ENCODE results near the gene PTPN3. TPM values are rescaled to one million over a fixed set of nuclear protein-coding genes. Genes with fewer than 3 reads are reported as not detected.

Gene PTPN3
- total RNA-seq, 1 experiment from 2014 or later, result 1.1 TPM

GRCh38 chr9:109427886-109428285 is 70.2 kb downstream of the PTPN3 start:
- POLR2A ChIA-PET (ENCODE audit: low non-redundant PET), result no interaction called here
- no peaks in the 10 kb centered on the region for H3K9me3 ChIP-seq (ENCODE audit: low read depth, low read length, poor library complexity, severe bottlenecking)
- intact Hi-C loops (cut with micrococcal nuclease; ENCODE audit: unreplicated experiment), result no loop called here
- H3K4me3 ChIP-seq (ENCODE audit: low read depth, low read length, poor library complexity, severe bottlenecking), result no peak overlapping the region
- DNase-seq (ENCODE audit: low spot score), result no peak
- no peaks in the 10 kb centered on the region for H3K4me1 ChIP-seq (ENCODE audit: insufficient read depth, low read length, poor library complexity, severe bottlenecking)
- BruUV-seq (replicated peaks), result no TSS peak
- TF ChIP-seq CTCF (conservative IDR thresholded peaks at IDR 0.05; ENCODE audit: low read depth, low read length) (no peak), EZH2 (IDR thresholded peaks at IDR 0.05; ENCODE audit: borderline replicate concordance, low read depth, low read length, poor library complexity, severe bottlenecking) (no peak)
- no peaks in the 10 kb centered on the region for H3K27me3 ChIP-seq (replicated peaks; ENCODE audit: insufficient read depth, low read depth, low read length, poor library complexity)
- H3K36me3 ChIP-seq (ENCODE audit: insufficient read depth, low read length, poor library complexity, severe bottlenecking), result no peaks in the 10 kb centered on the region
- no peak overlapping the region for H3K27ac ChIP-seq (ENCODE audit: low read depth, low read length, poor library complexity, severe bottlenecking)
- CTCF ChIA-PET, result interaction anchor here (0.5 kb wide), 1 partner anchor 1996 kb away, joined by 3 read pairs; no protein-coding TSS in a partner anchor

- no peak for DNase-seq (ENCODE audit: low spot score)
- H3K4me1 ChIP-seq (ENCODE audit: insufficient read depth, low read length, poor library complexity, severe bottlenecking), result no peaks in the 10 kb centered on the region
- BruUV-seq (replicated peaks), result no TSS peak
Measured at GRCh38 chr9:109426626-109427402, 71.3 kb downstream of the PTPN3 start.

GRCh38 chr9:109424618-109425017 is 73.5 kb downstream of the PTPN3 start:
- Histone ChIP-seq H3K36me3 (ENCODE audit: insufficient read depth, low read length, poor library complexity, severe bottlenecking) (no peaks in the 10 kb centered on the region), H3K27ac (ENCODE audit: low read depth, low read length, poor library complexity, severe bottlenecking) (no peak overlapping the region), H3K9me3 (ENCODE audit: low read depth, low read length, poor library complexity, severe bottlenecking) (no peaks in the 10 kb centered on the region), H3K4me1 (ENCODE audit: insufficient read depth, low read length, poor library complexity, severe bottlenecking) (no peaks in the 10 kb centered on the region), H3K4me3 (ENCODE audit: low read depth, low read length, poor library complexity, severe bottlenecking) (no peak overlapping the region), H3K27me3 (replicated peaks; ENCODE audit: insufficient read depth, low read depth, low read length, poor library complexity) (no peaks in the 10 kb centered on the region)
- intact Hi-C loops (cut with micrococcal nuclease; ENCODE audit: unreplicated experiment), result no loop called here
- no TSS peak for BruUV-seq (replicated peaks)
- no peak for DNase-seq (ENCODE audit: low spot score)
- TF ChIP-seq EZH2 (IDR thresholded peaks at IDR 0.05; ENCODE audit: borderline replicate concordance, low read depth, low read length, poor library complexity, severe bottlenecking), result no peak
- no peak for TF ChIP-seq CTCF (conservative IDR thresholded peaks at IDR 0.05; ENCODE audit: low read depth, low read length)
- ChIA-PET CTCF (no interaction called here), POLR2A (ENCODE audit: low non-redundant PET) (no interaction called here)

More at GRCh38 chr9:109426626-109427402, 71.3 kb downstream of the PTPN3 start:
- intact Hi-C loops (cut with micrococcal nuclease; ENCODE audit: unreplicated experiment), result no loop called here
- no peaks in the 10 kb centered on the region for H3K36me3 ChIP-seq (ENCODE audit: insufficient read depth, low read length, poor library complexity, severe bottlenecking)
- TF ChIP-seq EZH2 (IDR thresholded peaks at IDR 0.05; ENCODE audit: borderline replicate concordance, low read depth, low read length, poor library complexity, severe bottlenecking) (no peak), CTCF (conservative IDR thresholded peaks at IDR 0.05; ENCODE audit: low read depth, low read length) (no peak)
- no peak overlapping the region for H3K27ac ChIP-seq (ENCODE audit: low read depth, low read length, poor library complexity, severe bottlenecking)
- no peaks in the 10 kb centered on the region for H3K9me3 ChIP-seq (ENCODE audit: low read depth, low read length, poor library complexity, severe bottlenecking)
- no peak overlapping the region for H3K4me3 ChIP-seq (ENCODE audit: low read depth, low read length, poor library complexity, severe bottlenecking)
- H3K27me3 ChIP-seq (replicated peaks; ENCODE audit: insufficient read depth, low read depth, low read length, poor library complexity), result no peaks in the 10 kb centered on the region
- ChIA-PET POLR2A (ENCODE audit: low non-redundant PET) (no interaction called here), CTCF (no interaction called here)
